Chondrocyte (in vitro differentiated cells): ENCODE measurements around the gene SENP2. TPM values are rescaled to one million over a fixed set of nuclear protein-coding genes. Genes with fewer than 3 reads are reported as not detected.
A peak's percentile ranks its signal among the peaks of the same experiment; 100 is the strongest.

Source experiments
- DNase-seq: peaks from one replicate; pipeline ENCODE4 v3.0.0; 2021; ENCODE audit warnings: mixed read lengths, low spot score
- H3K27ac Mint-ChIP-seq: one replicate; pipeline ENCODE4 v1.8.0; 2021; ENCODE audit warnings: mild to moderate bottlenecking, moderate library complexity, mixed read lengths; ENCODE audit not compliant: unreplicated experiment
- H3K27me3 Mint-ChIP-seq: 2 replicates; pipeline ENCODE4 v1.8.0; 2021; ENCODE audit warnings: low read depth, mixed read lengths
- H3K36me3 Mint-ChIP-seq: 2 replicates; pipeline ENCODE4 v1.8.0; 2021; ENCODE audit warnings: low read depth, mixed read lengths
- H3K4me1 Mint-ChIP-seq: 2 replicates; pipeline ENCODE4 v1.8.0; 2021; ENCODE audit warnings: low read depth, mild to moderate bottlenecking, mixed read lengths
- H3K4me3 Mint-ChIP-seq: one replicate; pipeline ENCODE4 v1.8.0; 2021; ENCODE audit warnings: mild to moderate bottlenecking, moderate library complexity, mixed read lengths; ENCODE audit not compliant: unreplicated experiment
- H3K9me3 Mint-ChIP-seq: 2 replicates; pipeline ENCODE4 v1.8.0; 2021; ENCODE audit warnings: low read depth, mixed read lengths
- CTCF ChIP-seq: fragments of 200-600 bp; sonication (generic); IDR thresholded peaks from 2 replicates; pipeline ENCODE4 v1.5.0; 2021; ENCODE audit warnings: antibody characterized with exemption, mild to moderate bottlenecking, moderate library complexity
- long read RNA-seq: library from polyadenylated mRNA; stranded (forward); transcript quantifications from one replicate; pipeline ENCODE4 v2.0.0, GENCODE V29; 2021
- total RNA-seq: library from RNA; stranded (reverse); gene quantifications from 3 replicates; pipeline ENCODE4 v1.2.1, GENCODE V29; 2021

The SENP2 gene
- 39.4 to 45.5 TPM (median 41.2 TPM) in 3 replicates for total RNA-seq
- long read RNA-seq, full-length matches to known transcripts = 43 of 55 reads
- long read RNA-seq, partial matches to known transcripts = 0 of 55 reads
- long read RNA-seq, other reads (novel, unspliced or antisense) = 12 of 55 reads

GRCh38 chr3:185585859-185586685 lies at the start of gene SENP2:
Gene SENP2, plus strand, starts transcription at chr3:185586295. Its CDS starts 119 bp downstream, at chr3:185586414.
- Mint-ChIP-seq H3K36me3 (no peaks in the 10 kb centered on the region), H3K4me1 (peaks cover 29% of the 10 kb centered on the region), H3K4me3 (peak within 1 kb of the TSS; percentile 90), H3K27me3 (no peaks in the 10 kb centered on the region), H3K27ac (peak within 1 kb of the TSS; percentile 95), H3K9me3 (no peaks in the 10 kb centered on the region)
- peak; percentile 100 for DNase-seq
- no peak for TF ChIP-seq CTCF

GRCh38 chr3:185537369-185537970 lies 48.6 kb upstream of the SENP2 start:
- Mint-ChIP-seq H3K4me1 (peaks cover 7% of the 10 kb centered on the region), H3K27ac (peak overlapping the region; percentile 67), H3K27me3 (no peaks in the 10 kb centered on the region), H3K4me3 (no peak overlapping the region), H3K9me3 (no peaks in the 10 kb centered on the region), H3K36me3 (no peaks in the 10 kb centered on the region)
- no peak for DNase-seq
- no peak for TF ChIP-seq CTCF

- no peaks in the 10 kb centered on the region for H3K27me3 Mint-ChIP-seq
- TF ChIP-seq CTCF = no peak
- H3K9me3 Mint-ChIP-seq = no peaks in the 10 kb centered on the region
- H3K36me3 Mint-ChIP-seq = no peaks in the 10 kb centered on the region
- peaks cover 7% of the 10 kb centered on the region for H3K4me1 Mint-ChIP-seq
- DNase-seq = no peak
- no peak overlapping the region for H3K27ac Mint-ChIP-seq
- no peak overlapping the region for H3K4me3 Mint-ChIP-seq
These were observed 46.2 kb upstream of the SENP2 start for GRCh38 chr3:185539934-185540333.

GRCh38 chr3:185540695-185541094 lies 45.4 kb upstream of the SENP2 start:
- no peaks in the 10 kb centered on the region for H3K27me3 Mint-ChIP-seq
- no peaks in the 10 kb centered on the region for H3K36me3 Mint-ChIP-seq
- no peak overlapping the region for H3K4me3 Mint-ChIP-seq
- no peak for DNase-seq
- H3K9me3 Mint-ChIP-seq = no peaks in the 10 kb centered on the region
- no peak for TF ChIP-seq CTCF
- H3K4me1 Mint-ChIP-seq = peaks cover 7% of the 10 kb centered on the region
- no peak overlapping the region for H3K27ac Mint-ChIP-seq

GRCh38 chr3:185549122-185549521 lies 37.0 kb upstream of the SENP2 start:
- no peaks in the 10 kb centered on the region for H3K36me3 Mint-ChIP-seq
- no peaks in the 10 kb centered on the region for H3K27me3 Mint-ChIP-seq
- no peak for TF ChIP-seq CTCF
- no peak for DNase-seq
- no peaks in the 10 kb centered on the region for H3K9me3 Mint-ChIP-seq
- H3K4me1 Mint-ChIP-seq = peaks cover 22% of the 10 kb centered on the region
- H3K4me3 Mint-ChIP-seq = no peak overlapping the region
- H3K27ac Mint-ChIP-seq = peak overlapping the region; percentile 80
